Fibroblast of the aortic adventitia (primary cell): ENCODE results near the gene DMXL2. TPM values are rescaled to one million over a fixed set of nuclear protein-coding genes. Genes with fewer than 3 reads are reported as not detected.

Experiments
- DNase-seq: peaks from one replicate; pipeline ENCODE4 v3.0.0-alpha.2; 2010; ENCODE audit warnings: low read depth
- H3K4me3 ChIP-seq: 2 replicates; pipeline ENCODE4 v1.5.1; 2011; ENCODE audit warnings: low read depth, mild to moderate bottlenecking, control low read depth, low read length, moderate library complexity
- CTCF ChIP-seq: IDR thresholded peaks from 2 replicates; pipeline ENCODE4 v1.5.1; 2011; ENCODE audit warnings: mild to moderate bottlenecking, low read length, control low read depth, inconsistent platforms; ENCODE audit not compliant: insufficient read depth
- total RNA-seq: library from RNA; depleted of rRNA; stranded (reverse); fragments of >200 nt; gene quantifications from 2 replicates; pipeline ENCODE4 v1.2.3, GENCODE V29; 2012; ENCODE audit warnings: low replicate concordance

DMXL2 gene
- total RNA-seq, result 26.6 and 29.5 TPM in 2 replicates

GRCh38 chr15:51622604-51623370, at the start of gene DMXL2:
TSS of gene DMXL2 (minus strand) at chr15:51622771. CDS start at chr15:51622545, 226 bp downstream.
- peak; percentile 79 for DNase-seq
- peak within 1 kb of the TSS; percentile 80 for H3K4me3 ChIP-seq
- no peak for TF ChIP-seq CTCF

GRCh38 chr15:51672155-51672687, 49.6 kb upstream of the DMXL2 start:
- no peak for TF ChIP-seq CTCF
- no peak overlapping the region for H3K4me3 ChIP-seq
- DNase-seq, result no peak

- no peak for DNase-seq
- no peak for TF ChIP-seq CTCF
- no peak overlapping the region for H3K4me3 ChIP-seq
Measured at GRCh38 chr15:51669381-51669780, 46.8 kb upstream of the DMXL2 start.

- no peak for DNase-seq
- no peak overlapping the region for H3K4me3 ChIP-seq
- TF ChIP-seq CTCF, result no peak
Measured at GRCh38 chr15:51668446-51668845, 45.9 kb upstream of the DMXL2 start.

GRCh38 chr15:51667478-51667877, 44.9 kb upstream of the DMXL2 start:
- TF ChIP-seq CTCF, result no peak
- no peak overlapping the region for H3K4me3 ChIP-seq
- DNase-seq, result no peak

GRCh38 chr15:51661072-51661471, 38.5 kb upstream of the DMXL2 start:
- no peak overlapping the region for H3K4me3 ChIP-seq
- DNase-seq, result no peak
- TF ChIP-seq CTCF, result no peak
